CD4-positive, alpha-beta T cell treated with Interleukin-12 subunit alpha and Interleukin-12 subunit beta, for 1 hour (primary cell): ENCODE measurements around the gene DDX24.

ENCODE experiments used
- DNase-seq: peaks from one replicate; pipeline ENCODE4 v3.0.0-alpha.2; 2020

The DDX24 gene

GRCh38 chr14:94045563-94046345 lies 35.2 kb downstream of the DDX24 start:
- DNase-seq: no peak

DNA sequence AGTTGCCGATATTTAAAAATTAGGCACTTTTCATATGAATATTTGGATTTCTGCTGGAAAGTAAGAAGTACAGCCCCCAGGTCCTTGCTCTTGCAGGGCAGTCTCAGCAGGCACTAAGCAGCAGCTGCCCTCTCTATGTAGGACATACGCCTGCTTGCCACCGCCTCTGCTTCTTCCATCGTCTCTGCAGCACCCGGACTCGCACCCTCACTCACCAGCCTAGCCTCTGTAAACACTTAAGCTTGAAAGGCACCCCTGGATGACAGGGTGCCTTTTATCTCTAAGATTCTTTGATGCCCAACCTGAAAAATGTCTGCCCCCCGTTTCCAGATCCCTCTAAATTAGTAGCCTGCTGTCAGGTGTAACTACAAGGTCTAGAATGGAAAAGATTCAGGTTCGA lies 35.9 kb downstream of the DDX24 start:
- DNase-seq: no peak

DNA sequence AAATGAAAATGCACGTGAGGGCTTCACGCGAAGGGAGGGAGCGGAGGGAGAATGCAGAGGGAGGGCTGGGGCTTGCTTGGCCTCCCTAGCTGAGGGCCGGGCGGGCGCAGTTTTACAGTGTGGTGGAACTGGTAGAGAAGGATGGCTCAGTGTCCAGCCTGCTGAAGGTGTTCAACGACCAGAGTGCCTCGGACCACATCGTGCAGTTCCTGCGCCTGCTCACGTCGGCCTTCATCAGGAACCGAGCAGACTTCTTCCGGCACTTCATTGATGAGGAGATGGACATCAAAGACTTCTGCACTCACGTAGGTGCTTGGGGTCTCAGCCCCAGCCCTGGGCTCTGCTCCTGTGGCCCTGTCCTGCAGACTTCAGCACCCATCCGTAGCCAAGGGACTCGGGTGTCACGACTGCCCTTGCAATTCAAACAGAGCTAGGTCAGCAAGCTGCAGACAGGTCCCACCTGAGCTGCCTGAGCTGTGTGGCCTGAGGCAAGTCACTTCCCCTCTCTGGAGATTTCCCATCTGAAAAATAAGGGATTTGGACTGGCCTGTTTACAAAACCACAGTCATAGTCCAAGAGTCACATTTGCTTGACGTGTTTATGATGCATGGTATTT lies 36.4 kb downstream of the DDX24 start:
- no peak for DNase-seq

GRCh38 chr14:94043756-94044475 lies 37.1 kb downstream of the DDX24 start:
- DNase-seq: no peak

DNA sequence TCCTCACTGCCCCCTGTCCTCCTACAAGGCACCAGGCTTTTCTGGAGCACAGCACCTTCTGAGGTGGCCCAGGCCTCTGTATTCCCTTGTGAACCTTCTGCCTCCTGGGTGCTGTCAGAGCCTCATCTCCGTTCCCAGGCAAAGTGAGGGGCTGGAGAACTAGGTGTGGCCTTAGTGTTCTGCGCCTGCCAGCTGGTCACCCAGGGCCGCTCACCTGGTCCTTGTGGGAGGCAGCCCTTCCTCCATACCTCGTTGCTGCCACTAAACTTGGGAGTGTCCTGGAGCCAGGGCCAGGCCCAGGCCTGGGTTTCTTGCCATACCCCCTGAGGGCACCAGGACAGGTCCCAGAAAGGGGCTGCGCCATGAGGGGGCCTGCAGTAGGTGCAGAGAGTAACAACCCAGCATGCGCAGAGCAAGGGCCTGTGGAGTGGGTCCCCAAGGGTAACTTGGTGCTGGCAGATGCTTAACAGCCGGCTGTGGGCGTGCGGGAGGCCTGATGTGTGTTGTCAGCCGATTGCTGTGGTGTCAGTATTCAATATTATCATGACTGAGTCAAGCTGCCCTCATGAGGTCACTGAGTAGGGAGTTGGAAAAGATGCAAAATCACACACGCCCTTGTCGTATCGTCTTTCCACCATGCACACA lies 37.8 kb downstream of the DDX24 start:
- no peak for DNase-seq

- DNase-seq: no peak
Observed at GRCh38 chr14:94042433-94043091, 38.4 kb downstream of the DDX24 start.

GRCh38 chr14:94041551-94042346 lies 39.3 kb downstream of the DDX24 start:
- DNase-seq: no peak

GRCh38 chr14:94040796-94041195 lies 40.2 kb downstream of the DDX24 start:
- DNase-seq: no peak

DNA sequence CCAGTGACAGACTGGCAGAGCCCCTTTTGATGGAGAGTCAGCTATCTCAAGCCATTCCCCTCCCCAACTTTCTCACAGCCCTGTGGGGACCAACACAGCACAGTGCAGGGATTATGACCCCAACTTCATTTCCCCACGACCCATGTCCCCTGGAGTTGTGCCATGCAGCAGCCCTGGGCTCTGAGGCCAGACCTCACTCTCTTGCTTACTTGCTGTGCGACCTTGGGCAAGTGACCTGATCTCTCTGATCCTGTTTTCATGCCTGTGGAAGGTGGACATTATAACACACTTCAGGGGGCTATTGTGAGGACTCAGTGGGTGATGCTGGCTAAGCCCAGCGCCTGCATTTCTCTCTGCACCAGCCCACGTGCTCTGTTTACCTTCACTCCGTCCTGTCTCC lies 40.8 kb downstream of the DDX24 start:
- DNase-seq: no peak

DNA sequence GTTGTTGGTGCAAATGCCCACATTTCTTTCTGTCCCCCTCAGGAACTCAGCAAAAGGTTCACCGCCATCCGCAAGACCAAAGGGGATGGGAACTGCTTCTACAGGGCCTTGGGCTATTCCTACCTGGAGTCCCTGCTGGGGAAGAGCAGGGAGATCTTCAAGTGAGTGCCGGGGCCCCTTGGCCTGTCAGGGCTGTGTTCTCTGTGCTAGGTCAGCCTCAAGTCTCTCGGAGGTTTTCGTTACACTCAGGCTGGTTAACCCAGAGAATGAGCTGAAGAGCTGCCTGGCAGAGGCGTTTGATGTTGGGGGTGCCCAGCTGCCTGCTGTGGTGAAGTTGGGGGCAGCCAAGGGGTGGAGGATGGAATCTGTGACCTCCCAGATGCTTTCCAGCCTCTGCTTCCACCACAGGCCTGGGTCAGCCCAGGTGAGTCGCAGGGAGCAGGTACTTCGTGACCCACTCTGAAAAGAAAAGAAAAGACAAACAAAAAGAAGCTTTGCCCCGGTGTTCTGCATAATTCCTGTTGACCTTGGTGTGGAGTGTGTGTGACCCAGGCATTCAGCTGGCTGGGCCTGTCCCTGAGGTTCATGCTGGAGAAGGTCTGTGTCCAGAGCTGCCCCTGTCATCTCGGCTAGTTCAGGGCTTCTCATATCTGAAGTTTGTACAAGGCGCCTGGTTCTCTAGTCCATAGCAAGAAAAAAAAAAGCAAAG lies 41.9 kb downstream of the DDX24 start:
- no peak for DNase-seq

DNA sequence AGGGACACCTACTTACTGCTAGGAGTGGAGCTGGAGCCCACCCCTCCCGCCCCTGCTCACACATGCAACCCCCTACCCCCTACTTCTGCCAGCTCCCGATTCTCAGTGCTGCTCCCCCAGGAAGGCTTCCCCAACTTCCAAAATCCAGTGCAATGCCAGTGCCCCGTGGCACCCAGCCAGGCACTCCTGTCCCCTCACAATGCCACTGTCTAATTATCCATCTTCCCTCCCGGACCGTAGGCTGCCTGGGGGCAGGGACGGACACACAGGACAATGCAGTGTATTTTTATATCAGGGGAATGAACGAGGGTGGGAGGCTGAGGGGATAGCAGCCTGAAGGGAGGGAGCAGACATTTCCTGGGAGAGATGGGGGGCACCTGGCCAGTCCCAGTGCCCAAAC lies 42.5 kb downstream of the DDX24 start:
- no peak for DNase-seq

DNA sequence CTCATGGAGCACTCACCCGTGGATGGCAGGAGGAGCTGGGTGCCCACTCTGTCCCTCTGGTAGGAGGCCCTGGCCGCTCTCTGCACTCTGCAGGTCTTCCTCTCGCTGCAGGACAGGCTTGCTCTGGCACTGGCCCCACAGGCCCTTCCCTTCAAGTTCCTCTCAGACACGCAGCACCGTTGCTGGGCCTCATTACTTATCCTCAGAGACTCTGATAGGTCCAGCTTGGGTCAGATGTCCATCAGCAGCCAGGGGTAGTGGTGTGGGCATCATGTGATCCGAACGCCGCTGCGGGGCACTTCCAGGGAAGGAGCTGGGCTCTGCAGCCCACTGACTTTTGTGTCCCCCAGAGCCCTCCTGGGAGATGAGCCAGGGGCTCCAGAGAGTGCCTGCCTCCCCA lies 43.0 kb downstream of the DDX24 start:
- no peak for DNase-seq

DNA sequence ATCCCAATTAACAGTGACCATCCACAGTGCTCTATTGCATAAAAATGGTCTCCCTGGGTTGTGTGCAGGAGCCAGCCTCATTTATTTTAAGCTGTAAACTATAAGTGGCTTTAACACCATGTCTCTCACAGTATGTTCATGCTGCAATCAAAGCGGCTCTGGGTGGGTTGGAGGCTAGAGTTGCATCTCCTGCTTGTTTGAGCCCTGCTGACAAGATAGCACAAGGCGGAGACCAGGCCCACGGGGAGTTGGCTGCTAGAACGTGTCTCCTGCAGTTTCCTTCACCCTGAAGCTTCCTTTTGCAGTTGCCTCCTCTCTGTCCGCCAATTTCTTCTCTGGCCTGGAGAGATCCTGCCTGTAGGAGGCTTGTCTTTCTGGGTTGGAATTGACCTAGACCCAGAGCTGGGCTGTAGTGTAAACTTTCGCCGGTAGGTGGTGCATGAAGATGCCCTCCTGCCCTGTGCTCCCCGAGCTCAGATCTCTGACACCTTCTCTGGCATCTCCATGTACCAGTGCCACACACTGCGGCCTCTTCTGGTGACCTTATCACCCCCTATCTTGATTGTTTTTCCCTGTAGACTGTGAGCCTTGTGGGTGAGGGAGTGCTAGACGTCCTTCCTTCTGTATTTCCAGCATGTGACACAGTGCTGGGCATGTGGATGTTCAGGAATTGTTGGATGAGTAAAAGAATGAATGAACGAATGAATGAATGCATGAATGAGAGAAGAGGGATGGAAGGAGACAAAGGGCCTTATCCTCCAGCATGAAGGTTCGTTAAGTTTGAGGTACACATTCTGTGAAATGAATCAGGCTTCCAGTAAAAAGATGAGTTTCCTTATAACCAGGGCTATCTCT lies 44.5 kb downstream of the DDX24 start:
- DNase-seq: peak; percentile 79

DNA sequence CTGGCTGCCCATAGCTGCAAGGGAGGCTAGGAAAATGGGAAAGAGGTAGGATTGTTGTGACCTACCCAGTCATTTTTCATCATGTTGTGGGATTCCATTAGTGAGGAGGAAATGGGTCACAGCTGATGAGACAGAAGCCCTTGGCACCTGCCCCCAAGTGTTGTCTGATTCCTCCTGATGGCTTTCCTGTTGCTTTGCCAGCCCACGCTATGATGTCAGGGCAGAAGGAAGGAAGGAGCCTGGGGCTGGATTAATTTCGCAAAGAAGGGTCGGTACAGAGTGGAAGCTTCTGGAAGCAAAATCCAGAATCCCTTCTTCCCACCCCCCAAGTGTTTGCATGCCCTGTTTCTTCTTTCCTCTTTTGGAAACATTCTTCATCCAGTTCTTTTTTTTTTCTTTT lies 46.1 kb downstream of the DDX24 start:
- DNase-seq: no peak

- no peak for DNase-seq
Observed at GRCh38 chr14:94031883-94032279, 49.1 kb downstream of the DDX24 start.

DNA sequence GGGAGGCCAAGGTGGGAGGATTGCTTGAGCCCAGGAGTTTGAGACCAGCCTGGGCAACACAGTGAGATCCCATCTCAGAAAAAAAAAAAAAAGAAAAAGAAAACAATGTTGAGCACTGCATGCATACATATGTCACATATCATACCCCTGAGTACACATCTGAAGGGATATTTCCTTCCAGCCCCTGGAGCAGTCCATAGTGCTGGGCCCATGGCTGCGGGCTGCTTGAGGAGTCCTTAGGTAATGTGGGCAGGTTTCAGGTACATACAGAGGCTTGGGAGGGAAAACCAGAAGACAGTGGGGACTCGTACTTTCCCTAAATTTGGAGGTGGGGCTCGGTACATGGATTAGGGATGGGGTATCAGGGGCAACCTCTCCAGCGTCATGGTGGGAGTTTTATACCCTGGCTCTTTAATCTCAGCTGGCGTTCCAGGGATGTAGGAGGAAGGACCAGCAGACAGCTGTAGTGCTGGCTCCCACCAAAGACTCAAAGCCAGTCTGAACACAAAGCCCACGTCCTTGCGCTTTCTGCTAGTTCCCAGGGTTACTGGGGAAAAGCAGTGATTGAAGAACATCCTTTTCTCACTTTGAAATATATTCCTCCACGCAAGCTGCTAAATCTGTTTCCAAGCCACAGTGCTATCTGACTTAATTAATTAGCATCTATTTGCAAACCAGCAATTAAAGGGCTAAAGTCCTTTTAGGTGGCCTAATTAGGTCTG lies 49.7 kb downstream of the DDX24 start:
- no peak for DNase-seq

- no peak for DNase-seq
Observed at GRCh38 chr14:94030571-94030970, 50.4 kb downstream of the DDX24 start.

DNA sequence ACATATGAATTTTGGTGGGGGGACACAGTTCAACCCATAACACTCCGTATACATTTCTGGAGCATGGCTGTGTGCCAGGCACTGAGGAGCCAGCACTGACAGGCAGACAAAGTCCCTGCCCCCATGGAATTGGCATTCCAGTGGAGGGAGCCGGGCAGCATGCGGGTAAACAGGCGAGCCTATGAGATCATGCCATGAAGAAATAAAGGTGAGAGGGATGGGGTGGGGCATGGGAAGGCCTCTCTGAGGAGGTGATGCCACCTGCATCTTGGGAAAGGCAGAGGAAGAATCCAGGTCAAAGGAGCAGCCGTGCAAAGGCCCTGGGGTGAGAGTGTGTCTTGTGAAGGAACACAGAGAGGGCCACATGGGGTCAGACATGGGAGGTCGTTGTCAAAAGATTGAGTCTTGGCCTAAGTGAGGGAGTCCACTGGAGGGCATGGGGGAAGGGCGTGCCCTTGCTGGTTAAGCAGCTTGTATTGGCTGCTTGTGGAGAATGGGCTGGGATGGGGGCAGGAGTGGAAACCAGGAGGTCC lies 51.3 kb downstream of the DDX24 start:
- no peak for DNase-seq

DNA sequence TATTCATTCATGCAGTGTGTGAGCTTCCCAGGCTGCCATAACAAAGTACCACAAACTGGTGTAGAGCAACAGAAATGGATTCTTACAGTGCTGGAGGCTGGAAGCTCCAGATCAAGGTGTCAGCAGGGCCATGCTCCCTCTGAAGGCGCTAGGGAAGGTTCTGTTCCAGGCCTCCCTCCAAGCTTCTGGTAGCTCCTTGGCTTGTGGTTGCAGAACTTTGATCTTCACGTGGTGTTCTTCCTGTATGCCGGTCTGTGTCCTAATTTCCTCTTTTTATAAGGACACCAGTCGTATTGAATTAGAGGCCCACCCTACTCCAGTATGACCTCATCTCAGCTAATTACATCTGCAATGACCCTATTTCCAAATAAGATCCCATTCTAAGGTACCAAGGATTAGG lies 51.7 kb downstream of the DDX24 start:
- no peak for DNase-seq

GRCh38 chr14:94028450-94028826 lies 52.6 kb downstream of the DDX24 start:
- no peak for DNase-seq
